ENCODE results near the gene STK32C.

STK32C gene

GRCh38 chr10:132307823-132308586 is at the start of gene STK32C:
Gene STK32C, minus strand, starts transcription at chr10:132307950. Its CDS starts 117 bp downstream, at chr10:132307833.
- peak; percentile 76 for DNase-seq (ENCODE audit: low read depth)

DNA sequence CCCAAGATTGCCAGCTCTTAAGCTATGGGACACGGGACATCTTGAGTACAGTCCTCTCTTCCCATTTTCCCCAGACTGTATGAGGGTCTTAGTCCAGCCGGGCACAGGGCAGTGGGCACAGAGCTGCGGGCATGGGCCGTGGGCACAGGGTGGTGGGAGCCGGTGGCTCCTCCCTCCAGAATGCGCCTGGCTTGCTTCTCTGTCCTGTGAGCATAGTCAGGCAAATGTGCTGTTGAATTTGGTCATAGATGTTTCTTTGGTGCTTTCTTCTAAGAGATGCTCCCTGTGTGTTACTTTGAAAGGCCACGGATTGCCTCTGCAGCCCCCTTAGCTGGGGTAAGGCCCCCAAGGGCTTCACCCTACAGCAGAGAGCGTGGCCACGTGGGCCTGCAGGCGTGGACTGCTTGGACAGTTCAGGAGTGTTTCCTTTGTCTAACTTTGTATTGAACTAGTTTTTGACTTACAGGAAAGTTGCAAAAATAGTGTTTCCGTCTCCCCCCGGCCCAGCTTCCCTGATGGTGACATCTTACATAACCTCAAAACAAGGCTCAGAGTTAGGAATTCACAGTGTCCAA is 49.0 kb upstream of the STK32C start:
- DNase-seq (ENCODE audit: low read depth), result no peak

GRCh38 chr10:132355754-132356153 is 48.0 kb upstream of the STK32C start:
- DNase-seq (ENCODE audit: low read depth), result no peak

DNA sequence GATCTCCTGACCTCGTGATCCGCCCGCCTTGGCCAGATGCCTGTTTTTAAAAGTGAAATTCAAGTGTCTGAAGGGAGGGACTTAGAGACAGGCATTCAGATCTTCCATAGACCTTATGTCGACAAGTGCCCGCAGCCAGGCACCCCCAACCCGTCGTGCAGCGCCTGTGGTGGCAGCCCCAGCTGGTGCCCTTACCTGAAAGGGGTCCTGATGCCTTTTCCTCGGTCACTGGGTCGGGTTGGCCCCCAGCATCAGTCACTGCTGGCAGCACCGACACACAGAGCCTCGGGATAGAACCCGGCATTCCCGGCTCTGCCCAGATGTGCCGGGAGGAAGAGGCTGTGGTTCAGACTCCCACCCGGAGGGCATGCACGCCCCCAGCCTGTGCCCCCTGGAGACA is 47.5 kb upstream of the STK32C start:
- DNase-seq (ENCODE audit: low read depth), result no peak

DNA sequence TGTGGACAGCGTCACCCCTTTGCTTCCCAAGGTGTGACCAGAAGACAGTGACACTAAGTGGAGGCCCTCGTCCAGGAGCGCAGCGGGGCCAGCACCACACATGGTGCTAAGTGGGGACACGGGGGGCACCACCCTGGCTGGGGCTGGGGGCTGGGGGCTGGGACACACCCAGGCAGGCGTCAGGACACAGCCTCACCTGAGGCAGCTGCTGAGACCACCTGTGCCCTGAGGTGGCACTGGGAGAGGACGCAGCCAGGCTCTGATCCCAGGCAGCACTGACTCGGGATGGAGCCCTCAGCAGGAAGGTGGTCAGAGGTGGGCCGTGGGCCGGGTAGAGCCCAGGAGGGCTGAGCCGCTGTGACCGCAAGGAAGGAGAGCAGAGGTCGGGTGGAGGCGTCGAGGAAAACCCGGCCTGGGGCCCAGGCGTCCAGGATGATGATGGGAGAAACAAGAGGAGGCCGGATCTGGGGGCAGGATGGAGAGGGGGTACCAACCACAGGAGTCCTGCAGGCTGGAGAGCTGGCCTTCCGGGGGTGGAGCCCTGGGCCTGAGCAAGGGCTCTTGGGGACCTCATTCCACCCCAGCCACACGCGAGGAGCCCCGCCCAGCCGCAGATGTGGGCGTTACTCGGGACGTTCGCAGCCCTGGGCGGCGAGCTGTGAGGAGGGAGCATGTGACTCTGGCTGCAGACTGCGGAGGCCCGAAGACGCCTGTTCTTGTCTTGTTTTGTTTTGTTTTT is 46.8 kb upstream of the STK32C start:
- no peak for DNase-seq (ENCODE audit: low read depth)

GRCh38 chr10:132353456-132354355 is 46.0 kb upstream of the STK32C start:
- no peak for DNase-seq (ENCODE audit: low read depth)

DNA sequence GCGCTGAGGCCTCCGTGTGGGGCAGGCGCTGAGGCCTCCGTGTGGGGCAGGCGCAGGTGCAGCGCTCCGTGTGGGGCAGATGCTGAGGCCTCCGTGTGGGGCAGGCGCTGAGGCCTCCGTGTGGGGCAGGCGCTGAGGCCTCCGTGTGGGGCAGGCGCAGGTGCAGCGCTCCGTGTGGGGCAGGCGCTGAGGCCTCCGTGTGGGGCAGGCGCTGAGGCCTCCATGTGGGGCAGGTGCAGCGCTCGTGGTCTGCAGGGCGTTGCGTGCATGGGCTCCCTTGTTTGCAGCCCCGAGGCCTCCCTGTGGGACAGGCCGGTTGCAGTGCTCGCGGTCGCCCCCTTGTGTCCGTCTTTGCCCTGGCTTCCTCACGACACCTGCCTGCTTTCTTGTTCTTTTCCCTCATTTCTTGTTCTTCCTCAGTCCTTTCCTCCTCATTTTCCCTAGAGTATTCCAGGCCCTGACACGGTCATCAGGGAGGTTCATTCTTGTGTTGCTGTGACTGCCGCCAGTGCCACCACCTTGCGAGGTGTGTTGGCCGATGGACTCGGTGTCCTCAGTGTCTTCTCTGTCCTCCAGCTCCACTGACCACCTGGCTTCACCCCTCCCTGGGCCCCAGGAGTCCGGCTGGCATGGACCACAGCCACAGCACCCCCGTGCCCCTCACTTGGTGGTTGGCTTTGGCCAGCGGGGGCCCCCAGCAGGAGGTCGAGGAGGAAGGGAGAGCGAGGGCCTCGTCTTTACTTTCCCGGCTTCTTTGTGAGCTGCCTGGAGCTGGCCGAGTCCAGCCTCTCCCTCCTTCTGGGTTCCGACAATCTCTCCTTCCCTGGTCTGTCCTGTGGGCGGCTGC is 44.9 kb upstream of the STK32C start:
- DNase-seq (ENCODE audit: low read depth), result peak; percentile 33

- no peak for DNase-seq (ENCODE audit: low read depth)
Measured at GRCh38 chr10:132351611-132352010, 43.9 kb upstream of the STK32C start.

DNA sequence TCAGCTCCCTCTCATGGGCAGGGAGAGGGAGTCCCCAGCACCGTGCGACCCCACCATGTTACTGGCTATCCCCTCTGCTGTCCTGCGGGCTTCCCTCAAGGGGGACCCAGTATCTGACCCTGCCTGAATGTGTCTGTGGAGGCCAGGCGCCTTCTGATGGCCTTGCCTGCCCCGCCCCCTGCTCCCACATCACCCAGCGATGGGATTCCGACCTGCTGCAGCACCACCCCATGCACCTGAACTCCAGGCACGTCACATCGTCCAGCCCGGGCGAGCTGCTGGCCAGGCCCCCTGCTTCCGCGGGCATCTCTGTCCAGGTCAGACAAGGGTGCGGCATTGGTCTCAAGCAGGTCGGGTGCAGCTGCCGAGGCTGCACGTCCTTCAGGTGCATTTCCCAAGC is 43.2 kb upstream of the STK32C start:
- no peak for DNase-seq (ENCODE audit: low read depth)

GRCh38 chr10:132350391-132350790 is 42.6 kb upstream of the STK32C start:
- no peak for DNase-seq (ENCODE audit: low read depth)

GRCh38 chr10:132349766-132350165 is 42.0 kb upstream of the STK32C start:
- no peak for DNase-seq (ENCODE audit: low read depth)

DNA sequence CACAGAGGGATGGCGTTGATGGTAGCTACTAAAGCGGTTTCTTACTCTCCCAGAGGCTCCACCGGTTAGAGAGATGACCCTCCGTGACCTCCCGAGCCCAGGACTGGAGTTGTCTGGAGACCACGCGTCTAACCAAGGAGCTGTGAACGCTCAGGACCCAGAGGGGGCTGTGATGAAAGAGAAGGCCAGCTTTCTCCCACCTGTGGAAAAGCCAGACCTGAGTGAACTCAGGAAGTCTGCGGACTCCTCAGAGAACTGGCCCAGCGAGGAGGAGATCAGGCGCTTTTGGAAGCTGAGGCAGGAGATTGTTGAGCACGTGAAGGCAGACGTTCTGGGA is 40.1 kb upstream of the STK32C start:
- no peak for DNase-seq (ENCODE audit: low read depth)

DNA sequence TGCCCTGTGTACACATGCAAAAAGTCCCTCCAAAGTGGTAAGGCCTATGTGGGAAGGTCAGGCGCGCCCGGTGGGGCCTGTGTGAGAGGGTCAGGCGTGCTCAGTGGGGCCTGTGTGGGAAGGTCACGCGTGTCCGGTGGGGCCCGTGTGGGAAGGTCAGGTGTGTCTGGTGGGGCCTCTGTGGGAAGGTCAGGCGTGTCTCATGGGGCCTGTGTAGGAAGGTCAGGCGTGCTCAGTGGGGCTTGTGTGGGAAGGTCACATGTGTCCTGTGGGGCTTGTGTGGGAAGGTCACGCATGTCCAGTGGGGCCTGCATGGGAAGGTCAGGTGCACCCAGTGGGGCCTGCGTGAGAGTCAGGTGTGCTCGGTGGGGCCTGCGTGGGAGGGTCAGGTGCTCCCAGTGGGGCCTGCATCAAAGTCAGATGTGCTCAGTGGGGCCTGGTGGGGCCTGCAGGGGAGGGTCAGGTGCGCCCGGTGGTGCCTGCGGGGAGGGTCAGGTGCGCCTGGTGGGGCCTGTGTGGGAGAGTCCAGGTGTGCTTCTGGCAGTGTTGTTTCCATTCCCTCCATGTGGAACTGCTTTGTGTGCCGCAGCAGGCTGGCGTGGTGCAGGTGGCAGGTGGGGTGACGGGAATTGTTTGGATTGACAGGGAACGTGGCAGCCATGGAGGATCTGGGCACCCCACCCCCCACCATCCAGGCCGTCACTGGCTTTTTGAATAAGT is 39.6 kb upstream of the STK32C start:
- DNase-seq (ENCODE audit: low read depth), result no peak

GRCh38 chr10:132346806-132347205 is 39.1 kb upstream of the STK32C start:
- no peak for DNase-seq (ENCODE audit: low read depth)

DNA sequence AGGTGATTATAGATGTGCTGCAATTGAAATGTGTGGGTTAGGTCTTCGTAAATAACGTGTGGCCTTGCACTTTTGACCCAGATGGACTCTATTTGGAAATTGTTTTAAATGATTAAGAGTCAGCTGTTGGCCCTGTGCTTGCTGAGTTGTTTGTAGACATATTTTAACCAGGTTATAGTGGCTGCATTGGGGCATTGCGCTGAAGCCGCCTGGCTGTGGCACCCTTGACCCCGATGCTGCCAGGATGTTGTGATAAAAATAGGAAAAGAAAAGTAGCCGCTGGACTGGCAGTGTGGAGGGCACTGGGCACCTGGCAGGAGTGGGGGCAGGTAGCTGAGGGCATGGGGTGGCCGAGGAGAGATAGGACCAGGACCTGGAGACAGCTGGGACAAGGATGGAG is 37.6 kb upstream of the STK32C start:
- no peak for DNase-seq (ENCODE audit: low read depth)

- no peak for DNase-seq (ENCODE audit: low read depth)
Measured at GRCh38 chr10:132344386-132344785, 36.6 kb upstream of the STK32C start.

DNA sequence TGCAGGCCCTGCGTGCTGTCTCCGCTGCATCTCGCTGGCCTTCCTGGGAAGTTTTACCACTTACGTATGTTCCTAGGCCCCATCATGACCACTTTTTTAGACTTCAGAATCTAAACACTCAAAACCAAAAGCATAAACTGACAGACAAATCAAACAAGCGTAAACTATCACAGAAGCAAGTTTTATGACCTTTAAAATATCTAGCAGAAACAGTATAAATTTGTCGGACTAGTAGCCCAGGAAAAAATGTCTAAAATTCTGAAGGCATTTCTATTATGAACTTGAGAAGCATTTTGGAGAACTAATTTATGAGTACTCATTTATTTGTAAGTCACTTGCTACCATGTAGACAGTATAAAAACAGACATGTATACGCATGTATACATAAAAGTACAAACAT is 34.8 kb upstream of the STK32C start:
- no peak for DNase-seq (ENCODE audit: low read depth)

GRCh38 chr10:132341781-132342180 is 34.0 kb upstream of the STK32C start:
- no peak for DNase-seq (ENCODE audit: low read depth)

DNA sequence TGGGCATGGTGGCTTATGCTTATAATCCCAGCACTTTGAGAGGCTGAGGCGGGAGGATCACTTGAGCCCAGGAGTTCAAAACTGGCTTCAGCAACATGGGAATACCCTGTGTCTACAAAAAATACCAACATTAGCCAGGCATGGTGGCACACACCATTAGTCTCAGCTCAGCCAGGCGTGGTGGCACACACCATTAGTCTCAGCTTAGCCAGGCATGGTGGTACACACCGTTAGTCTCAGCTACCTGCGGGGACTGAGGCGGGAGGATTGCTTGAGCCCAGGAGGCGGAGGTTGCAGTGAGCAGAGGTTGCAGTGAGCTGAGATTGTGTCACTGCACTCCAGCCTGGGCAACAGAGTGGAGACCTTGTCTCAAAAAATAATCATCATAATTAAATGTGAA is 33.3 kb upstream of the STK32C start:
- DNase-seq (ENCODE audit: low read depth), result no peak

DNA sequence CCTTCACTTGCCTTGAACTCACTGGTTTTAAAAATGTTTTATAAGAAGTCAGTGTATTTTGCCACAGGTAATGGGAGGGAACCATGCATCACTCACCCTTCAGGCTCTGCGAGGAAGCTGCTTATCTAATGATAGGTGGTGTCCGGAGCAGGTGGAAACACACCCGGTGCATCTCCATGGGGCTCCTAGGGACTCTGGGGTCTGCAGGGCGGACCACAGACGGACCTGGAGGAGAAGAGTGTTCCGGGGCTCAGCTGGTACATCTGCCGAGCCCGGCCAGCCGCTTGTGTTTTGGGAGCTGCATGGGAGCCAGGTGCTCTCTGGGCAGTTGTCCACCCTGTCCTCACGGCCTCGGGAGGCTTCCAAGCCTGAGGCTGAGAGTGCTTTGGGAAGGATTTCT is 31.5 kb upstream of the STK32C start:
- DNase-seq (ENCODE audit: low read depth), result no peak

DNA sequence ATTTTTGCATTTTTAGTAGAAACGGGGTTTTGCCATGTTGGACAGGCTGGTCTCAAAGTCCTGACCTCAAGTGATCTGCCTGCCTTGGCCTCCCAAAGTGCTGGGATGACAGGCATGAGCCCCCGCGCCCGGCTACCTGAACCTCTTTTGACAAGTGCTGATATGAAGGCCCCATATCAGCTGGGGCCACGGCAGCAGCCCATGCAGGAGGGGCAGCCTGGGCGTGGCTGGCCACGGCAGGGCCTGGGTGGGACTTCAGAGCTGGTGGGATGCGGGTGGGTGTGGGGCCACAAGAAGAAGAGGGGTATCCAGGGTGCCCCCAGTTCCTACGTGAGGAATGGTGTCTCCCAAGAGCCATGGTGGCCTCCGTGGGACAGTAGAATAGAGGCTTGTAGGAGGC is 31.1 kb upstream of the STK32C start:
- no peak for DNase-seq (ENCODE audit: low read depth)

All from amniotic epithelial cell (primary cell).